ENCODE data around the gene PLA2G3. TPM values are rescaled to one million over a fixed set of nuclear protein-coding genes. Genes with fewer than 3 reads are reported as not detected.
"Not testable (repeated sequence)": the region's sequence is repeated elsewhere in the genome, so short reads cannot be mapped to it uniquely, and the experiment has no call there.

The PLA2G3 gene
- total RNA-seq, 2 donors from 2014 or later: not detected

- H3K9me3 ChIP-seq (ENCODE audit: control insufficient read depth, low read length, poor library complexity, severe bottlenecking): no peaks in the 10 kb centered on the region
- Mint-ChIP-seq H3K4me1 (peaks cover 2% of the 10 kb centered on the region), H3K27ac (no peak overlapping the region), H3K4me3 (no peak overlapping the region), H3K27me3 (no peaks in the 10 kb centered on the region), H3K36me3 (ENCODE audit: low read depth) (no peaks in the 10 kb centered on the region)
- no peak for DNase-seq
- ATAC-seq: no peak
These were observed 41.6 kb downstream of the PLA2G3 start for GRCh38 chr22:31098632-31099110.

GRCh38 chr22:31097941-31098631 is 42.2 kb downstream of the PLA2G3 start:
- no peak overlapping the region for H3K4me3 Mint-ChIP-seq
- H3K4me1 Mint-ChIP-seq: peaks cover 2% of the 10 kb centered on the region
- DNase-seq: no peak
- no peak for ATAC-seq
- no peak overlapping the region for H3K27ac Mint-ChIP-seq
- no peaks in the 10 kb centered on the region for H3K36me3 Mint-ChIP-seq (ENCODE audit: low read depth)
- H3K27me3 Mint-ChIP-seq: no peaks in the 10 kb centered on the region
- H3K9me3 ChIP-seq (ENCODE audit: control insufficient read depth, low read length, poor library complexity, severe bottlenecking): no peaks in the 10 kb centered on the region

- not testable (repeated sequence) for H3K36me3 Mint-ChIP-seq (ENCODE audit: low read depth); H3K4me1 Mint-ChIP-seq; DNase-seq; H3K4me3 Mint-ChIP-seq; H3K9me3 ChIP-seq (ENCODE audit: control insufficient read depth, low read length, poor library complexity, severe bottlenecking); ATAC-seq; H3K27me3 Mint-ChIP-seq; H3K27ac Mint-ChIP-seq
These were observed 42.8 kb downstream of the PLA2G3 start for GRCh38 chr22:31097539-31097938.

- Mint-ChIP-seq H3K27ac (peak overlapping the region; percentile 21), H3K4me3 (no peak overlapping the region), H3K36me3 (ENCODE audit: low read depth) (no peaks in the 10 kb centered on the region), H3K27me3 (no peaks in the 10 kb centered on the region), H3K4me1 (peaks cover 5% of the 10 kb centered on the region)
- ATAC-seq (no peak), DNase-seq (no peak)
- no peaks in the 10 kb centered on the region for H3K9me3 ChIP-seq (ENCODE audit: control insufficient read depth, low read length, poor library complexity, severe bottlenecking)
These were observed 43.5 kb downstream of the PLA2G3 start for GRCh38 chr22:31096657-31097279.

DNA sequence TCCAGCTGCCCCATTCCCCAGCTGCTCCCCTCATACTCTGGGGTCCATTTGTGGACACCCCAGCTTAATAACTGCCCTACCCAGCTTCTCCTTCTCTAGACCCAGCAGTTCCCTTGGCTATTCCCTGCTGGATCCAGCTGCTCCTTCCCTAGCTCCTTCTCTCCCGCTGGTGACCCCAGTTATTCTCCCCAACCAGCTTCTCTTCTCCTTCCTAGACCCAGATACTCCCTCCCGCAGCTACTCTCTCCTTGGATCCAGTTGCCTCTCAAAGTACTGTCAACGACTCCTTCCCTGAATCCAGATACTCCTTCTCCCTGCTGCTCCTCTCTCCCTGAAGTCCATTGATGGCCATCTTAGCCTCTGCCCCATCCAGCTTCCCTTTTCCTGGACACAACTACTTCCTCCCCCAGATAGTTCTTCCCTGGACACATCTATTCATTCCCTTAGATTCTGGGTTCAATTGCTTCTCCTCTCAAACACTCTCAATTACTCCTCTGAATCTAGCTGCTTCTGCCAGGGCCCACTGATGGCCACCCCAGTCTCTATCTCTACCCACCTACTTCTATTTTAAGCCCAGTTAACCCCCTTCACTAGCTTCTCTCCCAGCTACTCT is 44.6 kb downstream of the PLA2G3 start:
- no peaks in the 10 kb centered on the region for H3K9me3 ChIP-seq (ENCODE audit: control insufficient read depth, low read length, poor library complexity, severe bottlenecking)
- DNase-seq (no peak), ATAC-seq (no peak)
- Mint-ChIP-seq H3K27ac (peak overlapping the region; percentile 21), H3K4me1 (peaks cover 5% of the 10 kb centered on the region), H3K4me3 (no peak overlapping the region), H3K27me3 (no peaks in the 10 kb centered on the region), H3K36me3 (ENCODE audit: low read depth) (no peaks in the 10 kb centered on the region)

DNA sequence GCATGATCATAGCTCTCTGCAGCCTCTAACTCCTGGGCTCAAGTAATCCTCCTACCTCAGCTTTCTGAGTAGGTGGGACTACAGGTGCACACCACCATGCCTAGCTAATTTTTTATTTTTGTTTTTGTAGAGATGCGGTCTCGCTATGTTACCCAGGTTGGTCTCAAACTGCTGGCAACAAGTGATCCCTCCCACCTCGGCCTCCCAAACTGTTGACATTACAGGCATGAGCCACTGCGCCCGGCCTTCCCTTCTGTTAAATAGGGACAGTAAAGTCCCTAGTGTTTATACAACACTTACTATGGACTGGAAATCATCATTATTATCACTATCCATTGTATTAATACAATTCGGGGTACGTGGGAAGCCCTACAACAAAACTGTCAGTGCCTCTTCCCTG is 45.6 kb downstream of the PLA2G3 start:
- DNase-seq: no peak
- Mint-ChIP-seq H3K27me3 (no peaks in the 10 kb centered on the region), H3K4me1 (peaks cover 5% of the 10 kb centered on the region), H3K4me3 (no peak overlapping the region), H3K27ac (no peak overlapping the region), H3K36me3 (ENCODE audit: low read depth) (no peaks in the 10 kb centered on the region)
- H3K9me3 ChIP-seq (ENCODE audit: control insufficient read depth, low read length, poor library complexity, severe bottlenecking): no peaks in the 10 kb centered on the region
- ATAC-seq: no peak

DNA sequence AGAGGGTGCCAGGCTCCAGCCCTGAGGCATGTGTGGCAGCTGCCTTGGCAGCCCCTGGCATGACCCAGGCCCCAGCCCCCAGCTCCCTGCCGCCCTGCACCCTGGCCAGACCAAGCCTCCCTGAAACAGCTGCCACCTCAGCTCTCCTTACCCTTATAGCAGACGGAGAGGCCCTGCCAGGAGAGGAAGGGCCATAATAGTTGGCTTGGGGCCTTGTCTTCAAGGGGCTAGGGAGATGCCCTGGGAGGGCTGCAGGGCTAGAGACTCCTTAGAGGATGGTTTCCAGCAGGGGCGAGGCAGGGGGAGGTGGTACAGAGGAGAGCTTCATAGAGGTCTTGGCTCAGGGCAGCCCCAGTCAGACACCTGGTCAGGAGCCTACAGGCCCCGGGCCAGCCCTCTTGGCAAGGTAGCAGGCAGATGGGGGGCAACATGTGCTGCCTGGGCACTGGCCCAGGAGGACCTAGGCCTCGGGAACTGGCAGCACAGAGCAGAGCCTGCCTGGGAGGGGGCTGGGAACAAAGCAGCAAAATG is 46.2 kb downstream of the PLA2G3 start:
- ATAC-seq (no peak), DNase-seq (no peak)
- H3K27ac Mint-ChIP-seq: no peak overlapping the region
- H3K27me3 Mint-ChIP-seq: no peaks in the 10 kb centered on the region
- H3K36me3 Mint-ChIP-seq (ENCODE audit: low read depth): no peaks in the 10 kb centered on the region
- no peaks in the 10 kb centered on the region for H3K9me3 ChIP-seq (ENCODE audit: control insufficient read depth, low read length, poor library complexity, severe bottlenecking)
- H3K4me3 Mint-ChIP-seq: no peak overlapping the region
- H3K4me1 Mint-ChIP-seq: peaks cover 6% of the 10 kb centered on the region

DNA sequence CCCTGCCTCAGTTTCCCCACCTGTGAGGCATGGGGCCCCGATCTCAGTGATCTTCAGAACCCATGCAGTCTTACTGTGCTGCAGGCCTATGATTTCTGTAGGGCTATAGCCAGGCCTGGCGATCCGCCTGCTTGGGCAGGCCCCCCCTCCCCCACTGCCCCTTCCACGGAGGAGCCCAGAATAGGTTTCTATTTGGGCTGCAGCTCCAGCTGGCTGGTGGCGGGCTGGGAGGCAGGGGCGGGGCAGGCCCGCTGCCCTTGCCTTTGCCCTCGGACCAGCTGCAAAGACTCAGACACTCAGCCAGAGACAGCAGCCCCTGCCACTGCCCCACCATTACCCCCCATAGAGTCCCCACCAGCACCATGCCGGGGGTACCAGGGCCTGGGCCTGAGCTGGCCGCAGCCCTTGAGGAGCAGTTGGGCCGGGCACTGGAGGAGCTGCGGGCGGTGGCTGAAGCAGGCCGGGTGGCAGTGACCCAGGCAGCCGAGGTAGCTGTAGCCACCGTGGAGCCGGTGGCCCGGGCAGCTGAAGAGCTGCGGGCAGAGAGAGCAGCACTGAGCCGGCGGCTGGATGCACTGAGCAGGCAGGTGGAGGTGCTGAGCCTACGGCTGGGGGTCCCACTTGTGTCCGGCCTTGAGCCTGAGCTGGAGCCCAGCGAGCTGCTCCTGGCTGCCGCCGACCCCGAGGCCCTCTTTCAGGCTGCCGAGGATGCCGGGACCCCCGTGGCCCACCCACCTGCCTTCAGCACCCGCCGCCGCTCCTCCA is 47.0 kb downstream of the PLA2G3 start:
- no peaks in the 10 kb centered on the region for H3K27me3 Mint-ChIP-seq
- DNase-seq: no peak
- H3K9me3 ChIP-seq (ENCODE audit: control insufficient read depth, low read length, poor library complexity, severe bottlenecking): no peaks in the 10 kb centered on the region
- H3K4me1 Mint-ChIP-seq: peaks cover 8% of the 10 kb centered on the region
- no peak overlapping the region for H3K27ac Mint-ChIP-seq
- H3K4me3 Mint-ChIP-seq: no peak overlapping the region
- no peak for ATAC-seq
- H3K36me3 Mint-ChIP-seq (ENCODE audit: low read depth): no peaks in the 10 kb centered on the region

DNA sequence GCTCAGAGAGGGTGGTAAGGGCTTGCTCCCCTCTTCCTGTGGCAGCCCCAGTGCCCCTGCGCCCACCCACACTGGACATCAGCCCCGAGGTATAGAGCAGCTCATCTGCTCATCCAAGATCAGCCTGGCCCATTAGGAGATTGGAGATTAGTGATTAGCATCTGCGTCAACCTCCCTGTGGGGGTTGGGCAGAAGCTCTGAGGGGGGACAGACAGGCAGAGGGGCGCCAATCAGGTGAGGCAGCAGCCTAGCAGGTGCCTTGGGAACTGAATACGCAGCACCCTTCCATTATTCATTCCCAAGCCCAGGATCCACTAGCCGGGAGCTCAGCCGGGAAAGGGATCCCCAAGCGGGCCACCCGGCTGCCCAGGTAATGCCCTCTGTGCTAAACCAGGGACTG is 48.1 kb downstream of the PLA2G3 start:
- H3K9me3 ChIP-seq (ENCODE audit: control insufficient read depth, low read length, poor library complexity, severe bottlenecking): no peaks in the 10 kb centered on the region
- Mint-ChIP-seq H3K27me3 (no peaks in the 10 kb centered on the region), H3K36me3 (ENCODE audit: low read depth) (no peaks in the 10 kb centered on the region), H3K4me3 (no peak overlapping the region), H3K4me1 (peaks cover 8% of the 10 kb centered on the region), H3K27ac (no peak overlapping the region)
- ATAC-seq: no peak
- DNase-seq: no peak

DNA sequence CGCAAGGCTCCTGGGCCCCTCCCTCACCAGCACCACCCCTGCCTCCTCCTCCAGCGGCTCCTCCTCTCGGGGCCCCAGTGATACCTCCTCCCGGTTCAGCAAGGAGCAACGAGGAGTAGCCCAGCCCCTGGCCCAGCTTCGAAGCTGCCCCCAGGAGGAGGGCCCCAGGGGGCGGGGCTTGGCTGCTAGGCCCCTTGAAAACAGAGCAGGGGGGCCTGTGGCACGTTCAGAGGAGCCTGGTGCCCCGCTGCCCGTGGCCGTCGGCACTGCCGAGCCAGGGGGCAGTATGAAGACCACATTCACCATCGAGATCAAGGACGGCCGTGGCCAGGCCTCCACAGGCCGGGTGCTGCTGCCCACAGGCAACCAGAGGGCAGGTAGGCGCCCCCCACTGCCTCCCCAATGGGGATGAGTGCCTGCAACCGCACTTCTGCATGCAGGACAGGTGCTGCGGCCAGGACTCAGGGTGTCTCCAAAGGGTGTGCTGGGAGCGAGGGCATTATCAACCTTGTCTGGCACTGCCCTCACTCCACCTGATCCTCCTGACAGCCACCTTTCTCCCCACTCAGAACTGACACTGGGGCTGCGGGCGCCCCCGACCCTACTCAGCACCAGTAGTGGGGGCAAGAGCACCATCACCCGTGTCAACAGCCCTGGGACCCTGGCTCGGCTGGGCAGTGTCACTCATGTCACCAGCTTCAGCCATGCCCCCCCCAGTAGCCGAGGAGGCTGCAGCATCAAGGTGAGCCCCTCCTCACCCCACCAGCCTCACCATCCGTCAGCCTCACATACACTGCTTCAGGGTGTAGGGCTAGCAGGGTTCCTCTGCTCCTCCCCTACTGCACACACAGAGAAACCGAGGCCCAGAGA is 49.0 kb downstream of the PLA2G3 start:
- Mint-ChIP-seq H3K36me3 (ENCODE audit: low read depth) (no peaks in the 10 kb centered on the region), H3K27ac (no peak overlapping the region), H3K4me1 (peaks cover 8% of the 10 kb centered on the region), H3K4me3 (no peak overlapping the region), H3K27me3 (no peaks in the 10 kb centered on the region)
- H3K9me3 ChIP-seq (ENCODE audit: control insufficient read depth, low read length, poor library complexity, severe bottlenecking): no peaks in the 10 kb centered on the region
- no peak for DNase-seq
- ATAC-seq: no peak

- H3K9me3 ChIP-seq (ENCODE audit: control insufficient read depth, low read length, poor library complexity, severe bottlenecking): no peaks in the 10 kb centered on the region
- Mint-ChIP-seq H3K4me1 (peaks cover 5% of the 10 kb centered on the region), H3K27me3 (no peaks in the 10 kb centered on the region), H3K27ac (no peak overlapping the region), H3K4me3 (no peak overlapping the region), H3K36me3 (ENCODE audit: low read depth) (no peaks in the 10 kb centered on the region)
- no peak for ATAC-seq
- DNase-seq: no peak
These were observed 49.9 kb downstream of the PLA2G3 start for GRCh38 chr22:31090217-31091085.
